RPMI7951 (cell line): ENCODE measurements around the gene ARMCX6. TPM values are rescaled to one million over a fixed set of nuclear protein-coding genes. Genes with fewer than 3 reads are reported as not detected.
"Not testable (repeated sequence)": the region's sequence is repeated elsewhere in the genome, so short reads cannot be mapped to it uniquely, and the experiment has no call there.

Experiments
- DNase-seq: peaks from one replicate; pipeline ENCODE4 v3.0.0-alpha.2; 2012; ENCODE audit warnings: low read depth
- total RNA-seq: library from RNA; depleted of rRNA; stranded (reverse); fragments of >200 nt; shearing (Covaris generic); gene quantifications from 2 replicates; pipeline ENCODE4 v1.2.3, GENCODE V29; 2014; rRNA removed

Gene ARMCX6
- 24.6 and 37.5 TPM in 2 replicates for total RNA-seq

GRCh38 chrX:101617211-101618191 lies at the start of gene ARMCX6:
Gene ARMCX6, minus strand, starts transcription at chrX:101618000. Its CDS starts 1,380 bp downstream, at chrX:101616620.
- peak; percentile 68 for DNase-seq

DNA sequence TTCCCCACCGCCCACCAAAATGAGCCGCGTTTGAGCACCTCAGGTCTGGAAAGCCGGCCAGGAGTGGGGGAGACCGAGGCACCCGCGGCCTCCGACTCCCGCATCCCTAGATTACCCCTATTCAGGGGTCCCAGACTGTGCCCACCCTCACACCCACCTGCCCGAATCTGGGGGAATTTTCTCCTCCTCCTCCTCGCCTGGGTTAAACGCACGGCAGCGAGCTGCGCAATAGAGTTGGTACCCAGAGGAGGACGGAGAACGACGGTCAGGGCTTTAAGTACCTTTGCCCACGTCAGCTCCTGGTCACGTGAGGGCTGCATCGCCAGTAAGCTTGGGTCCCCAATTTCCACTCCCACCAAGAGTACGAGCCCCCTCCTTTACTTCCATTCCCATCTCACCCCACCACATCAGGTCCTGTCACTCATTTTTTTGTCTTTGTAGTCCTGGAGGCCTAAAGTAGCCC lies 41.8 kb upstream of the ARMCX6 start, which contains the start of gene ARMCX2:
ARMCX2 (minus strand) TSS at position 250 of the 463 bp plus-strand sequence. CDS start 2,262 bp downstream, outside the sequence.
- peak; percentile 51 for DNase-seq

- DNase-seq: peak; percentile 44
Measured at GRCh38 chrX:101658661-101659491, 41.1 kb upstream of the ARMCX6 start.

DNA sequence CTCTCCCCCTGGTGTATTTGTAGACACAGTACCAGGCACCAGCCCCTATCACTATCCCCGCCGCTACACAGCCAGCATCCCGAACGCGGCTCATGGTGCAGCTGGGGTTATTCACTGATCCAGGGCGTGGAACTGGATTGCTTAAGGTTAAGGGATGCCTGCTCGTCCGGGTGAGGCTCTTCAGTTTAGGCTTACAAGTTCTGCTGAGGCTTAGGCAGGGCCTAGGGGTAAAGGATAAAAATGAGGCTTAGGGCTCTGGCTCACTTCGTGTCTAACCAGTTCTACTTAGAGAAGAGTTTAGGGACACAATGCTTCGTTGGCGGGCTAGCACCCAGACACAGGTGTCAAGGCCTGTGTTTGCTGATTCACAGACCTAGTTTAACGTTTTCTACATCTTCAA lies 39.7 kb upstream of the ARMCX6 start:
- no peak for DNase-seq

- DNase-seq: no peak
Measured at GRCh38 chrX:101656817-101657216, 39.0 kb upstream of the ARMCX6 start.

DNA sequence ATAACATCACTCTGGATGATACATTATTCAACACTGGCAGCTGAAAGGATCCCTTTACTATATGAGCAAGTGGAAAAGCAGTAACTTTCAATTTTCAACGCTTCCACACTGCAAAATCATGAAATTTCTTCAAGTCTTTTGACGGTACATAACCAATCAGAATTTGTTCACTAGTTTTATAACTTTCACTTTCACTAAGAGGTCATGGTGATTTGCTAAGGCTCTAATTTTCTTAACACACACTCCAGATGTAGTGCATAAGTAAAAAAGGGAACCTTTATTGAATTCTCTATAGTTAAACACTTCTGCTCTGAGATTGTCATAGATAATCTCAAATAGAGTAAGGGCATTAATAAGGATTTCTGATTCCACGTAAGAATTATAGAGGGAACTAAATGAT lies 37.7 kb upstream of the ARMCX6 start:
- DNase-seq: no peak

GRCh38 chrX:101647716-101648115 lies 29.9 kb upstream of the ARMCX6 start:
- not testable (repeated sequence) for DNase-seq

- DNase-seq: no peak
Measured at GRCh38 chrX:101642093-101642492, 24.3 kb upstream of the ARMCX6 start.

DNA sequence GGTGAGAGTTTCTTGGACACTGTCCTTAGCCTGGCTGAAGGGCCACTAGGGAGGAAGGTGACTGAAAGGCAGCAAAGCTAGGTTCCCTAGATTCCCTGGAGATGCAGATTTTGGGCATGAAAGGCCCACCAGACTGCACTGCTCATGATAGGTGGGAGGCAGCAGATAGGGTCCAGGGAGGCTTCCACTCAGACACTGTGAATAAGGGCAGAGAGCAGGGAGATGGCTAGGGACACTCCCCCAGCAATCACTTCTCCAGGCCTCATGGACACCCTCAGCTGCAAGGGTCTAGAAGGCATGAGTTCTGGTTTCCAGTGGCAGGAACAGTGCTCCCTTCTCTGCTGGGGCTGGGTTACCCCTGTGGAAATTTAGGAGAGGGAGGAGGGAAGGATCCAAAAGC lies 21.8 kb upstream of the ARMCX6 start:
- no peak for DNase-seq

DNA sequence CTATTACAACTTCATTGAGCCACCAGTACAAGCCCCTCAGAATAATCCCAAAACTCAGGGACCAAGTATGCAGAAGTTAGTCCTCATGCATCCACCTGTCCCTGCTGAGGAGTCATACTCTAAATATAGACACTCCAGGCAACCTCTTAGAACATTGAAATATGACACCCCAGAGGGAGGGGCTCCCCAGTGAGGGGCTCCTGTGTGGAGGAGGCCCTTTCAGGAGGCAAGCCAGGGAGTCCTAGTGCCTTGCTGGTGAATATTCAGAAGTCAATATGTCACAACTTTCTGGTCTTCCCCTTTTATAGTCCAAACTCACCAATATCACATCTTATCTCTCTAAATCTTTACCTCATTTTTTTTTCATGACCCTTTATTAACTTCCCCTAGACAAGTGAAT lies 1.6 kb upstream of the ARMCX6 start:
- DNase-seq: peak; percentile 17

DNA sequence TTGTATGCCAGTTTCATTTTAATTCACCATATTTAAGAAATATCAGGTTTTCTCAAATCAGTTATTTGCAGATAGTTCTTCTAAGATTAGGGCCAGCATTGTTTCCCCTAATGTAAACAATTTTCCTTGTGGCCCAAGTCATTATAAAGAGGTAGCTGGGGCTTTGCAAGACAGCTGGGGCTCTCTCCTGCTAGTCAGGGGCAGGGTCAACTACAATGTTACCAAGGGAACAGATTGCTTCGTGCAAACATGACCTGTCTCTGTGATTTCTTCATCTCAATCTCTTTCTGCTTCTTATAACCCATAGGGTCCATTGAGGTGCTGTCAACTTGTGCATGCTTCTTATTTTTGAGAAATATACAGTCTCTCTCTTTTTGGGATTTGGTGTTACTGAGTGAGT lies 12.1 kb downstream of the ARMCX6 start:
- DNase-seq: no peak

DNA sequence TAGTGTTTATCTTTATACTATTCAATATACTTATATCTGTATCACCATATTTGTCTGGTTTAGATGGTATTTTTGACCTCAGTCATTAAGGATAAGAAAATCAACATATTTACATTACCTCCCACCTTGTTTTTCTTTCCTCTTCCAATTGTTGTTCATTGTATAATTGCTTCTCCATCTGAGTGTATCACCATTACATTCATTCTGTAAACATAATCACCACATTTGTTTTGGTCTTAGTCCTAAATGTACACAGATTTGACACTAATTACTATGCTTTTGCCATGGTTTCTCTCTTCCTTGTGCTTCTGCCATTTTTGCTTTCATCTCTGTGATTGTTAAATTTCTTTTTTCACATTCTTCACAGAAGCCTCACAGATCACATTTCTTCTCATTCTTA lies 12.7 kb downstream of the ARMCX6 start:
- DNase-seq: no peak

GRCh38 chrX:101602077-101602476 lies 15.7 kb downstream of the ARMCX6 start:
- DNase-seq: peak; percentile 57

DNA sequence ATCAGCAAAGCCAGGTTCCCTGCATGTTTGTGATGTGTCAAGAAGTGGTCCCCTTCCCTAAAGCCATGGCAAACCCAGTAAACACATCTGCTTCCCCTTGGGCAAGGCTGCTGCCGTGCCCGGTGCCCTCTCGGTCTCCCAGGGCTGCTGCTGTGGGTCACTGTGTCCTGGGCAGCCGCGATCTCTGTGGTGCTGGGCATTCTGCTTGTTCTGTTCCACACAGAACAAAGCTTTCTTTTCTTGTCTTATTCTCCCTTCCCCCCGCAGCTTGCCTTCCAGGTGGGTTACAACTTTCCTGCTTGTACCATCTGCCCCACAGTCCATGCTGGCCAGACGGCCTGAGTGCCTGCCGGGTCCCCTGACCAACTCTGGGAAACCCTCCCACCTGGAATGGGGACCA lies 18.2 kb downstream of the ARMCX6 start:
- not testable (repeated sequence) for DNase-seq

DNA sequence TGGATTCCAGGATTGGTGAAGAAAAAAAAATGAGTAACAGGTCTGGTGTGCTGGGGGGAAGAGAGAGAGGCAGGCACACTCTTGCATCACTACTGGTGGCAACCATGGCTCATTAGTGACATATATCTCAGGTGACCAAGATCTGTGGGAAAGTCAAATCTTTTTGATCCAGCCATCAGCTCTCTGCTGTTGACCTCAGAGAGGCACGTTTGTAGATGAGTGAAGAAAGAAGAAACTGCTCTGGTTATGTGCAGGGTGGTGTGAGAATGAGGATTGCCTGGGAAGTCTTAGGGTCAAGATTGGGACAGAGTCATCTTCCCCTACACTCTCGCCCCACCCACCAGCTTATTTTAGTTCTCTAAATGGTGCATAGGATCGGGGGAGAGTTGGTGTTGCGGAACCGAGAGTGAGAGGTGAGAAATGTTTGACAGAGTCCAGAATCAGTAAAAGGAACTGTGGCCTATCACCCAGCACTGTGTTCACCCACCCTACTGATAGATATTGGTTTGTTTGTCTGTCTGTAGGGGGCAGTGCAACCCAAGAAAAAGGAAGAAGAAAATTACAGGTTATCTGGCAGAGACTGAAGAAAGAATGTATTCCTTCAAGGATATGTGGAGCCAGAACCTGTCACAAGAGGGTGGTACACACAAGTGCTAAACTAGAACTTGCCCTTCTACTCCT lies 21.9 kb downstream of the ARMCX6 start:
- peak; percentile 64 for DNase-seq

Other genes with a start within 250 kb of the ARMCX6 start
- not detected in 2 replicates for gene BTK, start 231.8 kb downstream of the ARMCX6 start, total RNA-seq
- gene RPL36A, start 227.0 kb downstream of the ARMCX6 start, total RNA-seq: 306 and 329 TPM in 2 replicates
- 57.2 and 58.0 TPM in 2 replicates for gene GLA, start 210.1 kb downstream of the ARMCX6 start, total RNA-seq
- 43.5 and 46.1 TPM in 2 replicates for gene HNRNPH2, start 209.8 kb downstream of the ARMCX6 start, total RNA-seq
- 1.5 and 3.6 TPM in 2 replicates for gene ARMCX4, start 132.5 kb downstream of the ARMCX6 start, total RNA-seq
- gene ARMCX1, start 67.5 kb downstream of the ARMCX6 start, total RNA-seq: 25.3 and 28.8 TPM in 2 replicates
- 24.2 and 25.0 TPM in 2 replicates for gene ARMCX3, start 5.2 kb upstream of the ARMCX6 start, total RNA-seq
- 18.0 and 27.3 TPM in 2 replicates for gene ARMCX2, start 41.9 kb upstream of the ARMCX6 start, total RNA-seq